CD4-positive, alpha-beta T cell (primary cell): Measurements from ENCODE around the gene FSCN2. TPM values are rescaled to one million over a fixed set of nuclear protein-coding genes. Genes with fewer than 3 reads are reported as not detected.

ENCODE experiments used
- ATAC-seq: fragments of 200-7000 bp; cut with Tn5 transposase; one replicate; pipeline ENCODE4 v1.10.0; 2022; ENCODE audit warnings: mild to moderate bottlenecking; ENCODE audit not compliant: poor library complexity
- CTCF ChIA-PET: fragments of 350-600 bp; sonication (Branson Sonifier 250); formaldehyde crosslinking; loops from one replicate; lab custom pipeline; 2021; ENCODE audit warnings: antibody characterized with exemption, inconsistent platforms; lab: Charles Lee
- POLR2A ChIA-PET: fragments of 350-600 bp; sonication (Branson Sonifier 250); formaldehyde crosslinking; loops from one replicate; lab custom pipeline; 2021; ENCODE audit warnings: antibody characterized with exemption, inconsistent platforms; lab: Charles Lee
- DNase-seq, 14 experiments: peaks; one replicate each; pipeline ENCODE4 v3.0.0-alpha.2; 2013 to 2020; ENCODE audit warnings: mixed read lengths in 2 of 14
- H3K27ac ChIP-seq, 2 donors: one replicate each; pipeline versions ENCODE4 v1.5.1 to v1.7.0; 2013; ENCODE audit warnings: low read length in 2 of 2, low read depth in 1 of 2, mild to moderate bottlenecking in 1 of 2
- H3K27me3 ChIP-seq, 2 experiments: 1 replicate in 1 of 2; 2 replicates in 1 of 2; pipeline versions ENCODE4 v1.6.1 to v1.7.0; 2013; ENCODE audit warnings: low read length in 2 of 2, control low read depth in 1 of 2, mild to moderate bottlenecking in 1 of 2, moderate library complexity in 1 of 2; ENCODE audit not compliant: insufficient read depth in 2 of 2, control insufficient read depth in 1 of 2
- H3K36me3 ChIP-seq: one replicate; pipeline ENCODE4 v1.6.1; 2013; ENCODE audit warnings: low read length, control low read depth; ENCODE audit not compliant: insufficient read depth
- H3K4me1 ChIP-seq: one replicate; pipeline ENCODE4 v1.6.1; 2013; ENCODE audit warnings: low read length, control low read depth; ENCODE audit not compliant: insufficient read depth
- H3K4me3 ChIP-seq: one replicate; pipeline ENCODE4 v1.5.1; 2013; ENCODE audit warnings: mild to moderate bottlenecking, low read length, moderate library complexity
- H3K9me3 ChIP-seq, 2 experiments: 1 replicate in 1 of 2; 2 replicates in 1 of 2; pipeline versions ENCODE4 v1.6.1 to v1.7.0; 2013; ENCODE audit warnings: low read length in 2 of 2, mild to moderate bottlenecking in 2 of 2, control low read depth in 1 of 2, moderate library complexity in 1 of 2; ENCODE audit not compliant: control insufficient read depth in 1 of 2, insufficient read depth in 1 of 2
- H3K27ac Mint-ChIP-seq: one replicate; pipeline ENCODE4 v1.8.0; 2020; ENCODE audit warnings: mixed read lengths
- H3K27me3 Mint-ChIP-seq: one replicate; pipeline ENCODE4 v1.8.0; 2021; ENCODE audit warnings: mixed read lengths
- H3K36me3 Mint-ChIP-seq: one replicate; pipeline ENCODE4 v1.8.0; 2021; ENCODE audit warnings: low read depth, mixed read lengths
- H3K4me1 Mint-ChIP-seq: one replicate; pipeline ENCODE4 v1.8.0; 2021; ENCODE audit warnings: low read depth, mixed read lengths
- H3K4me3 Mint-ChIP-seq: one replicate; pipeline ENCODE4 v1.8.0; 2020; ENCODE audit warnings: mild to moderate bottlenecking, mixed read lengths
- H3K9me3 Mint-ChIP-seq: one replicate; pipeline ENCODE4 v1.8.0; 2020; ENCODE audit warnings: mixed read lengths
- intact Hi-C, 2 experiments: fragments of 100-400 bp; cut with DNase I in 1 of 2; cut with micrococcal nuclease in 1 of 2; formaldehyde crosslinking; loops; one replicate each; pipeline versions ENCODE4 v1.15.1 to v1.9.0; 2023 to 2025; cut with DNase I, micrococcal nuclease
- total RNA-seq, 174 experiments: library from RNA in 2 of 174; stranded (reverse) in 2 of 174; gene quantifications; one replicate each; pipeline ENCODE4 v1.2.3 and lab custom pipeline; 2021 to 2026
- TF ChIP-seq, protein P1 (sequence below): fragments of 200-600 bp; IDR thresholded peaks from one replicate; pipeline ENCODE4 v1.8.0; 2022; ENCODE audit warnings: antibody characterized with exemption, mild to moderate bottlenecking

Gene FSCN2
- total RNA-seq, 2 experiments from 2014 or later = 1.0 to 1.1 TPM

DNA sequence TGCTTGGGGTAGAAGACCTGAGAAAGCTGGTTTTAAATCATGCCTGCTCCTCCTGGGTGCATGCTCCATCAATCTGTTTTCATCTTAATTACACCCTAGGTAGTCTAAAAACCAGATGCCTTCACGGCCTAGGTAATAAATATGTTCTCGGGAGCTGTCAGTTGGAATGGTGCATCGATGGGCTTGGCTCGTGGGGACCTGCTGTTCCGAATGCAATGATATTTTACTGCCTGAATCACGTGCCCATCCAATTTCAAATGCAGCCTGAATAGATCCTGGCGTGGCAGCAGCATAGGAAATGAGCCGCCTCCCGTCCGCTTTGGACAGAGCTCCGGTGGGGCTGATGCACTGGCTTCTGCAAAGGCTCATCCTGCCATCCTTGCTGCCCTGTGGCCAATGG, 42.8 kb downstream of the FSCN2 start:
- no peaks in the 10 kb centered on the region for H3K4me1 ChIP-seq
- H3K4me3 Mint-ChIP-seq = no peak overlapping the region
- H3K27me3 ChIP-seq = no peaks in the 10 kb centered on the region
- H3K27ac ChIP-seq = no peak overlapping the region
- no peaks in the 10 kb centered on the region for H3K9me3 ChIP-seq
- no peaks in the 10 kb centered on the region for H3K9me3 Mint-ChIP-seq
- H3K36me3 Mint-ChIP-seq = peaks cover 73% of the 10 kb centered on the region
- H3K4me3 ChIP-seq = no peak overlapping the region
- intact Hi-C loops = no loop called here
- H3K27me3 Mint-ChIP-seq = no peaks in the 10 kb centered on the region
- POLR2A ChIA-PET = no interaction called here
- H3K27ac Mint-ChIP-seq = no peak overlapping the region
- DNase-seq = no peak
- CTCF ChIA-PET = no interaction called here
- TF ChIP-seq, protein P1, sequence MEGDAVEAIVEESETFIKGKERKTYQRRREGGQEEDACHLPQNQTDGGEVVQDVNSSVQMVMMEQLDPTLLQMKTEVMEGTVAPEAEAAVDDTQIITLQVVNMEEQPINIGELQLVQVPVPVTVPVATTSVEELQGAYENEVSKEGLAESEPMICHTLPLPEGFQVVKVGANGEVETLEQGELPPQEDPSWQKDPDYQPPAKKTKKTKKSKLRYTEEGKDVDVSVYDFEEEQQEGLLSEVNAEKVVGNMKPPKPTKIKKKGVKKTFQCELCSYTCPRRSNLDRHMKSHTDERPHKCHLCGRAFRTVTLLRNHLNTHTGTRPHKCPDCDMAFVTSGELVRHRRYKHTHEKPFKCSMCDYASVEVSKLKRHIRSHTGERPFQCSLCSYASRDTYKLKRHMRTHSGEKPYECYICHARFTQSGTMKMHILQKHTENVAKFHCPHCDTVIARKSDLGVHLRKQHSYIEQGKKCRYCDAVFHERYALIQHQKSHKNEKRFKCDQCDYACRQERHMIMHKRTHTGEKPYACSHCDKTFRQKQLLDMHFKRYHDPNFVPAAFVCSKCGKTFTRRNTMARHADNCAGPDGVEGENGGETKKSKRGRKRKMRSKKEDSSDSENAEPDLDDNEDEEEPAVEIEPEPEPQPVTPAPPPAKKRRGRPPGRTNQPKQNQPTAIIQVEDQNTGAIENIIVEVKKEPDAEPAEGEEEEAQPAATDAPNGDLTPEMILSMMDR = no peak
- H3K4me1 Mint-ChIP-seq = no peaks in the 10 kb centered on the region
- ATAC-seq = no peak
- peaks cover 77% of the 10 kb centered on the region for H3K36me3 ChIP-seq

DNA sequence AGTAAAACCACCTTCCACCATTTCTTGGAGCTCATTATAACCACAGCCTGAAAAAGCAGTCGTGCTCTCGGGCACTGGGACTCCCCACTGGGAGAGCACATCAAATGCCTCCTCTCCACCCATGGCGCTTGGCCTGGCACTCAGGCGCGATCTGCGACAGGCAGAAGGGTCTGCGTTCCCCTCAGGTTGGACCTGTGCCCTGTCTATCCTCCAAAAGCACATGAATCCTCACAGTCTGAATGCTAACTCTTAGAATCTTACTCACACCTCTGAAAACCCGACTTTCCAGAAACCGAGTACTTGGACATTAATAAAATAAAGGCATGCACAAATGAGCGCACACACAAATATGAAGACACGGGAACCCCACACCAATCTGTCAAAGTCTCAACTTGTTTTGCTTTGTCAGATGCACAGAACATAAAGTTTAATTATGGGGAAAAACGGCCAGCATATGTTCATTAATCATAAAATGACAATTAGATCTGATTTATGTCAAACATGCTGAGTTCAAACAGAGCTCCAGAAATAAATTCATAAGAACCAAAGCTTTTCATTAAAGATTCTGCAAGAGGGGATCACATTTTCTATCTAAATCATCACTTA, 44.5 kb downstream of the FSCN2 start:
- Mint-ChIP-seq H3K4me3 (no peak overlapping the region), H3K36me3 (peaks cover 70% of the 10 kb centered on the region), H3K9me3 (no peaks in the 10 kb centered on the region), H3K4me1 (no peaks in the 10 kb centered on the region), H3K27ac (no peak overlapping the region), H3K27me3 (no peaks in the 10 kb centered on the region)
- ChIA-PET POLR2A (interaction anchor here (0.6 kb wide), 1 partner anchor 28 kb away, joined by 3 read pairs; no protein-coding TSS in a partner anchor), CTCF (interaction anchor here (1.1 kb wide), 1 partner anchor 54 kb away, joined by 3 read pairs; no protein-coding TSS in a partner anchor)
- Histone ChIP-seq H3K27ac (no peak overlapping the region), H3K4me1 (no peaks in the 10 kb centered on the region), H3K9me3 (no peaks in the 10 kb centered on the region), H3K27me3 (no peaks in the 10 kb centered on the region), H3K36me3 (peaks cover 71% of the 10 kb centered on the region), H3K4me3 (no peak overlapping the region)
- DNase-seq = no peak
- intact Hi-C loops = no loop called here
- ATAC-seq = no peak
- TF ChIP-seq, protein P1 = no peak

DNA sequence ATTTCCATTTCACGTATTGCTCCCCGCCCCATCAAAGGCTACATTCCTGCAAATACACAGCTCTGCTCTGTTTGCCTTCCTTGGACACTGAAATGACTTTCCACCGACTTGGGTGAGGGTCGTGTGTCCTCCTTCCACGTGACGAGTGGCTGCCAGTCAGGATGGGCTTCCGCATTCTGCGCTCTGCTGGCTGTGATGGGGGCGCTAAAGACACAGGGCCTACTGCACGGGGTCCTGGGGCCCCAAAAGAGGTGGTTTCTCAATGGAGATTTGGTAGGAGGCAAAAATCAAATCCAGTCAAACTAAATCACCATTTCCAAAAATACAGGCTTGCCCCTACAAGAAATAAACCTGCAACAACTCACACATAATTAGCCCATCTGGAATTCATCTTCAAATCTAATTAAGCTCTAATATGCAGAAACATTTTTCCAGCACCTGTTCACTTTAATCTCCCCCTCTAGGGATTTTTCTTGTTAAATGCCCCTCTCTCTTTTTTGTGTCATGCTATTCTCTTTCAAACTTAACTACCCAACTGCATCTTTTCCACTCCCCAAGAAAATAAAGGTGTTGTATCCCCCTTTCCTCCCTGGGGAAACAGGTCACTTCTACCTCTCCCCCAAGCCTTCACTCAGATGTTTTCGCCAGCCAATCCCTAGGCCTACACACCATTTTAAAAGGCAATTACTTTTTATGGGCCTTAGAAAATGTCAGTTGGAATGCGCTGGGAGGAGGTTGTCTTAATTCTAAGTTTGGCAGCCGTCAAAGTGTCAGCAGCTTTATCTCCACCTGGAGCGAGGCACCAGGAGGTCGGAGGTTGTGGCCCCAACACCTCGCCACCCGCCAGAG, 45.8 kb downstream of the FSCN2 start:
- H3K4me1 Mint-ChIP-seq = no peaks in the 10 kb centered on the region
- Histone ChIP-seq H3K27me3 (no peaks in the 10 kb centered on the region), H3K9me3 (no peaks in the 10 kb centered on the region), H3K4me3 (no peak overlapping the region), H3K4me1 (no peaks in the 10 kb centered on the region), H3K36me3 (peaks cover 72% of the 10 kb centered on the region), H3K27ac (no peak overlapping the region)
- TF ChIP-seq, protein P1 = no peak
- H3K36me3 Mint-ChIP-seq = peaks cover 66% of the 10 kb centered on the region
- intact Hi-C loops = no loop called here
- no peaks in the 10 kb centered on the region for H3K9me3 Mint-ChIP-seq
- H3K27ac Mint-ChIP-seq = no peak overlapping the region
- DNase-seq = no peak
- no peak for ATAC-seq
- ChIA-PET POLR2A (no interaction called here), CTCF (interaction anchor here (1.1 kb wide), 1 partner anchor 55 kb away, joined by 3 read pairs; no protein-coding TSS in a partner anchor)
- no peaks in the 10 kb centered on the region for H3K27me3 Mint-ChIP-seq
- H3K4me3 Mint-ChIP-seq = no peak overlapping the region
